NCI-H2107 treated with DMSO at 0.1 percent for 48 hours (cell line): ENCODE results near the gene ARHGEF39.

ENCODE experiments used
- DNase-seq: peaks from one replicate; lab custom pipeline; 2025; ENCODE audit not compliant: unreplicated experiment; lab: John Stamatoyannopoulos, UW

The ARHGEF39 gene, protein sequence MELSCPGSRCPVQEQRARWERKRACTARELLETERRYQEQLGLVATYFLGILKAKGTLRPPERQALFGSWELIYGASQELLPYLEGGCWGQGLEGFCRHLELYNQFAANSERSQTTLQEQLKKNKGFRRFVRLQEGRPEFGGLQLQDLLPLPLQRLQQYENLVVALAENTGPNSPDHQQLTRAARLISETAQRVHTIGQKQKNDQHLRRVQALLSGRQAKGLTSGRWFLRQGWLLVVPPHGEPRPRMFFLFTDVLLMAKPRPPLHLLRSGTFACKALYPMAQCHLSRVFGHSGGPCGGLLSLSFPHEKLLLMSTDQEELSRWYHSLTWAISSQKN

GRCh38 chr9:35664531-35665470 lies at the start of gene ARHGEF39:
Gene ARHGEF39, minus strand, starts transcription at chr9:35665195. Its CDS starts 26 bp downstream, at chr9:35665169.
- peak; percentile 72 for DNase-seq

DNA sequence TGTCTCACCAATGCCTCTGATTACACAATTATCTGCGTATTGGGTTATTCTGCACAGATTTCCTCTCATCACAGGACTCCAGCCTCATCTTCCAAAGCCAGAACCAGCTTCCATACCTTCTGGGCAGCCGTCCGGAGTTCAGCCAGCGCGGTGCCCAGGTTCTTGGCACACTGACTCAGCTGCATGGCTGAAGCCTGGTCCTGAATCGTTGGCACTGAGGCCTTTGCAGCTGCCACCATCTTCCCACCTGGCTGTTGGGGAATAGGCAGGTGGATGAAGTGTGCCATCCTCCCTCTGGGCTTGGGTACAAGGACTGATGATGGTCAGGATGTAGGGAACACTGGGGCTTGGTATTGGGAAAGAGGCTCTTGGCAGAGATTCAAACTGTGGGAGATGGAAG lies 49.1 kb upstream of the ARHGEF39 start:
- DNase-seq = no peak

GRCh38 chr9:35713578-35713977 lies 48.6 kb upstream of the ARHGEF39 start:
- no peak for DNase-seq

- no peak for DNase-seq
These were observed 47.9 kb upstream of the ARHGEF39 start for GRCh38 chr9:35712762-35713400.

DNA sequence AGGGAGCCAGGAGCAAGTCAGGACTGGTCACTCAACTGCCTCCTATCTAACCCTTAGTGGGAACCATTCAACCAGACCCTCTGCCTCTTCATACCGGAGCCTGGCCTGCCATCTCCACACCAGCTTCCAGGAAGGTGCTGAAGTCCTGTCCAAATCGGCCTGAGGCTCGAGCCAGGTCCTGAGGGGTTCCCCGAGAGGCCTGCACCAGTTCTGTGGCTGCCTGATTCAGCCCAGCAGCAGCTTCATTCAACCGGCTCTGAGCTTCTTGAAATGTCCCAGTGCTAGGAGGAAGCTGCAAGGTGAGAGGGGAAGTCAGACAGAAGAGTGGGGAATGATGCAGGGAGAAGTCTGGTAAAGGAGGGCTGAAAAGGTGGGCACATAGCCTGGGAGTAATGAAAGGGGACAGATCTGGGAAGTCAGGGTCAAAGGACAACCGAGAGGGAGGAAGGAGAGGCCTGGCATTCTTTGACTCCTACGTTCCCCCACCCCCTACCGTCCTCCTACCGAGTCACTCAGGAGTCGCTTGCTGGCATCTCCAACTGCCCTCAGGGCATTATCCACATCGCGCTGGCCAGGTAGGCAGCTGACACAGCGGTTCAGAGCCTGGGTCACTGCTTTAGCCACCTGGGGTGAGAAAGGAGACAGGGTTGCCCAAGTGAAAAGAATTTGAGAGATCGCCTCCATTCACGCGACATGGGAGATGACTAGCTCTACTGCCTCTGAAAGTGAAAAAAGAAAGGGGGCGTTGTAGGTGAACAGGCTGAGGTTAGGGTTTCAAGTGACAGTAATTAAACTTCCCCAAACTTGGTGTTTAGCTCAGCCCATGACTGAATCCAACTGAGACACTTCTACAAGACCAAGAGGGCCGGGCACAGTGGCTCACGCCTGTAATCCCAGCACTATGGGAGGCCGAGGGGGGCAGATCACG lies 46.8 kb upstream of the ARHGEF39 start:
- DNase-seq = no peak

GRCh38 chr9:35710818-35711500 lies 46.0 kb upstream of the ARHGEF39 start:
- DNase-seq = no peak

DNA sequence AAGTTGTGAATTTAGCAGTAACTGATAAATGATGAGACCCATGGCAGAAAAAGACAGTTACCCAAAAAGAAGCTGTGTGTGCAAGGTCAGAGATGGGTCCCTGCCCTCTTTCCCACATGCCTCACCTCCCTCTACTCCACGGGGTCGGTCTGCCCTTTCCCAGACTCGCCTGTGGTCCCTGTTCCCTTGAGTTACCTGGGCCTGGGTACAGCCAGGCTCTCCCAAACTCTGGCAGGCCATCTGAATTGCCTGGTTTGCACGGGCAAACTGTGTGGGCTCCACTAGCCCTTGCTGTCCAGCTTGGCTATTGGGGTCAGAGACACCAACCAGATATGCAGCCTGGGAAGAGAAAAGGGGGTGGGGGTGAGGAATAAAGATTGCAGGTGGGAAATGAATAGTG lies 43.2 kb upstream of the ARHGEF39 start:
- DNase-seq = no peak

DNA sequence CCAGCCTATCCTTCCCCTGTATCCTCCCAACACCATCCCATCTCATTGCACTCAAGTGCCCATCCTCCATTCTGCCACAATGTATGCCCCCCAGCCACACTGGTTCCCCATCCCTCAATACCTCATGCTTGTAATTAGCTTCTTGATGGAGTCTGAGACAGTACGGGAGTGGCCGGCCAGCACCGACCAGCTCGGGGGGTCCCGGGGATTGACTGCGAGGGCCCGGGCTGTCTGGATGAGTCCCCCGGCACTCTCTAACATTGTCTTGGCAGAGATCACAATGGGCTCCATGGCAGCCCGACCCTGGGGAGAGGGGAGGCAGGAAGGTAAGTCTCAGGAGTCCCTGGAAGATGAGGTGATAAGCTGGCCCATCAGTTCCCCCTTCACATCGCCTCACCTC lies 42.0 kb upstream of the ARHGEF39 start:
- DNase-seq = no peak

- DNase-seq = no peak
These were observed 40.9 kb upstream of the ARHGEF39 start for GRCh38 chr9:35705836-35706430.

DNA sequence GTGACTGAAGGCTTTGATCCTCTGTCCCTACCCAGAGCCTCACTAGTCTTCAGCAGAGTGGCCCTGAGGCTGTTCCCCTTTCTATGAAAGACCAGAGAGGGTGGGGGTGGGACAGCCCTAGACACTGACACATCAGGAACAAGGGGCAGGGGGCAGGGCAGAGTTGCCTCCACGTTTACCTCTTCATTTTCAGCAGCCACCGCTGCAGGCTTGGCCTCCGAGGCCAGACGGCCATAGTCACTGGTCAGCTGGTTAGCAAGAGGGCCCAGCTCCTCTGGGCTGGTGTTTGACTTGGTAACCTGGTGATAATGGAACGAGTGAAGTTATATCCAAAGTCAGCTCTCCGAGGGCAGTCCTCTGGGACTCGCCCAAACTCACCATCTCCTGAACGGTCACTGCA lies 40.4 kb upstream of the ARHGEF39 start:
- DNase-seq = no peak

DNA sequence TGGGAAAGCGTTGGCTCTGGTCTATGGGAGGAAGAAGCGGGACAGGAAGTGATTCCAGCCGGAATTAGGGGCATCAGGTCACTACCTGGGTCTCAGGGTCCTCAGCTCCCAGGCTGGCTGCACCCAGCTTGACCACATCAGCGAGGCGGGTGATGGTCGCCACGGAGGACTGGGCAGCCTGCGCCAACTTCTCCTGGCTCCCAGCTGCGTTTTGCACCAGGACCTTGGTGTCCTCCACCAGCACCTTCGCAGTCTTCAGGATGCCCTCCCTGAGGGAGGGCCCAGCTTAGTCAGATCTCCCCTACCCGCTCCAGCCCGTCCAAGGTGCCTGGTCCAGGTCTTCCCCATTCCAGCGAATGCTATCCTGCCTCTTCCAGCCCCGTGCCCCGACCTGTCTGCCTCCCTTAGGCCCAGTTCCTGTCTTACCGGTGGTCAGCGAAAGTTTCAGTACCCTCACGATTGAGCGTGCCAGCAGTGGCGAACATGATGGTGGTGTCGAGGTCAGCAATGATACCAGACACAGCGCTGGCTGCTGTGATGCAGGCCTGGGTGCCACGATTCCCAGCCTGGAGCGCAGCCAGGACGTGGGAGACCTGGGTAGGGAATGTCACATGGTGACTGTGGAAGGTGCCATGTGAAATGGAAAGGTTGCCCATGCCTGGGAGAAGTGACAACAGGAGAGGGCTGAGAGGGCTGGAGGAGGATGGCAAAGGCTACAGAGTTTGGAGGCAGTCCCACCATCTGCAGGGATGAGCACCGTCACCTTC lies 39.1 kb upstream of the ARHGEF39 start:
- DNase-seq = no peak

GRCh38 chr9:35702696-35703095 lies 37.7 kb upstream of the ARHGEF39 start:
- DNase-seq = no peak

- no peak for DNase-seq
These were observed 35.9 kb upstream of the ARHGEF39 start for GRCh38 chr9:35700942-35701341.

DNA sequence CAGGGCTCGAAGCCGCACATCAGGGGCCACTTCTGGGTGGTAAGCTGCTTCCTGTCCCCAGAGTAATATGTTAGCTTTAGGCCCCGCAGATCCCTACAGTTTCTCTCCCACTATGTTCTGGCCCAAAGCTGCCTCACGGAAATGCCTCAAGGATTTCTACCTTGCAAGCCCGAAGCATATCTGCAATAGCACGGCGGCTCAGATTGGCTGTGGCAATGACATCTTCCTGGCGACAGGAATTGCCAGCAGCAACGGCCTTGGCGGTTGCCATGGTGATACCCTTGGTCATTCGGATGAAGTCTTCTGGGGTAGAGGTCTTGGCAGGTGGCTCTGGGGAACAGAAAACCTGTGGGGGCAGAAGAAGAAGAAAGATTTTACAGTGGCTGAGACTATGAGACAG lies 35.0 kb upstream of the ARHGEF39 start:
- no peak for DNase-seq

DNA sequence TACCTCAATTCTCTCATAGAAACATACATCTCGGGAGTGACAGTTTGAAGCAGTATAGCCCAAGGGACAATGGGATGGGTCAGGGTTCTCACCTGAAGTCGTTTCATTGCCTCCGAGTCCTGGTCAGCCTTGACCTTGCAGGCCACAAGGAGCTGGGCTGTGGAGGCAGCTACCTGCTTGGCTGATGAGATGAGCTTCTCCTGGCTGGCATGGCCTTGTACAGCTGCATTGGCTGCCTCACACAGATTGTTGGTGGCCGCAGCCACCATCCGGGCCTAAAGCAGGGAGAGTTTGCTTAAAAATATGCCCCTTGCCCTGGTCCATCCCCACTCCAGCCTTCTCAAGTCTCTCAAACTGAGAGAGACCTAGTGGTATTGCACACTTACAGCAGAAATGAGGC lies 33.2 kb upstream of the ARHGEF39 start:
- no peak for DNase-seq

DNA sequence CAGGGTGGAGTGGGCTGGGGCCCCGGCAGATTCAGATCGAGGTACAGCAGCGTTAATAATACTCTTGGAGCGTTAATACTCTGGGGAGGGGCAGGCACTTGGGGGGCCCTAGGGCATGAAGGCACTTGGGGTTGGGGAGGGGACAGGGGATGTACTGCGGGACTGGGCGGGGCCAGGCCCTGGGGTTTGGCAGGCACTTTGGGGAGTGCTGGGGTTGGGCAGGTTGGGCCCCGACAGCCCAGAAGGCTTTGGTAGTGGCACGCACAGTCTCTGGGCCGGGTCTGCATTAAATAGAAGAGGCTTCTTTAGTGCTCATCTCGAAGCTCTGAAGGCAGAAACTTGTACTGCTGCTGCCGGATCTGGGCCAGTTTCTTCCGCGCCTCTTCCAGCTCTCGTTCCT lies 32.5 kb upstream of the ARHGEF39 start:
- no peak for DNase-seq

GRCh38 chr9:35696520-35697215 lies 31.7 kb upstream of the ARHGEF39 start:
- peak; percentile 7 for DNase-seq

DNA sequence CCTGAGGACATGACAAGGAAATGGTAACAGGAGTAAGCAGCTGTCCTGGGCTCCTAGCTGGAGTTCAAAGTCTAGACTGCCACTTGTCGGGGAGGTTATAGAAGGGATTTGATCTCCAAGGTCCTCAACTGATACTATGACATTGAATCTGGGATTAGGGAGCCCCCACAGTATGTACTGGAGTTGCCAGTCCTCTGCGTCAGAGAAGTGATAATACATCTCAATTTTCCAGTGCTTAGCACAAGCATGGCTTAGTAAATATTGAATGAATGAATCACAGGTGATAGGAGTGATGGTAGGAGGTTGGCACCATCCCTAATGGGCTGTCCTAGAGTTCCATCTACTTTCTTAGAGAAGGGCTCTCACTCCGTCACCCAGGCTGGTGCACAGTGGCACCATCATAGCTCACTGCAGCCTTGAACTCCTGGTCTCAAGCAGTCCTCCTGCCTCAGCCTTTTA lies 31.0 kb upstream of the ARHGEF39 start:
- no peak for DNase-seq
